ENCODE results near the gene ANKRD23.
"Not testable (repeated sequence)": the region's sequence is repeated elsewhere in the genome, so short reads cannot be mapped to it uniquely, and the experiment has no call there.

The ANKRD23 gene

GRCh38 chr2:96863056-96863455, 19.2 kb upstream of the ANKRD23 start:
- DNase-seq: not testable (repeated sequence)

- no peak for DNase-seq
Measured at GRCh38 chr2:96861074-96861473, 17.3 kb upstream of the ANKRD23 start.

- DNase-seq: no peak
Measured at GRCh38 chr2:96860065-96861029, 16.5 kb upstream of the ANKRD23 start.

GRCh38 chr2:96859681-96860064, 15.9 kb upstream of the ANKRD23 start:
- DNase-seq: no peak

GRCh38 chr2:96859099-96859649, 15.4 kb upstream of the ANKRD23 start:
- no peak for DNase-seq

GRCh38 chr2:96857667-96858372, 14.0 kb upstream of the ANKRD23 start, which contains the start of gene ANKRD39:
Gene ANKRD39 (minus strand): TSS chr2:96858016. CDS start chr2:96857987, 29 bp downstream.
- DNase-seq: peak; percentile 88

- DNase-seq: no peak
Measured at GRCh38 chr2:96856776-96857666, 13.2 kb upstream of the ANKRD23 start.

- no peak for DNase-seq
Measured at GRCh38 chr2:96853321-96853720, 9.5 kb upstream of the ANKRD23 start.

GRCh38 chr2:96852667-96853066, 8.8 kb upstream of the ANKRD23 start:
- no peak for DNase-seq

GRCh38 chr2:96848264-96848663, 4.4 kb upstream of the ANKRD23 start:
- no peak for DNase-seq

- no peak for DNase-seq
Measured at GRCh38 chr2:96847586-96847985, 3.8 kb upstream of the ANKRD23 start.

- no peak for DNase-seq
Measured at GRCh38 chr2:96846825-96847224, 3.0 kb upstream of the ANKRD23 start.

- no peak for DNase-seq
Measured at GRCh38 chr2:96844405-96844808, 586 bp upstream of the ANKRD23 start.

- no peak for DNase-seq
Measured at GRCh38 chr2:96842600-96842999, 1.2 kb downstream of the ANKRD23 start.

GRCh38 chr2:96841701-96842495, 1.9 kb downstream of the ANKRD23 start:
- no peak for DNase-seq

- no peak for DNase-seq
Measured at GRCh38 chr2:96839875-96840850, 3.7 kb downstream of the ANKRD23 start.

- no peak for DNase-seq
Measured at GRCh38 chr2:96839293-96839874, 4.4 kb downstream of the ANKRD23 start.

GRCh38 chr2:96838345-96839292, 5.2 kb downstream of the ANKRD23 start:
- no peak for DNase-seq

- no peak for DNase-seq
Measured at GRCh38 chr2:96837575-96837974, 6.2 kb downstream of the ANKRD23 start.
